Stimulated activated CD8-positive, alpha-beta memory T cell treated with anti-CD3 and anti-CD28 coated beads, Interleukin-4, amount 100 ng/mL, for 48 hours (primary cell): ENCODE measurements around the gene ZNF469.
"Not testable (repeated sequence)": the region's sequence is repeated elsewhere in the genome, so short reads cannot be mapped to it uniquely, and the experiment has no call there.

Experiments used
- DNase-seq: peaks from one replicate; pipeline ENCODE4 v3.0.0-alpha.2; 2020

ZNF469 gene

DNA sequence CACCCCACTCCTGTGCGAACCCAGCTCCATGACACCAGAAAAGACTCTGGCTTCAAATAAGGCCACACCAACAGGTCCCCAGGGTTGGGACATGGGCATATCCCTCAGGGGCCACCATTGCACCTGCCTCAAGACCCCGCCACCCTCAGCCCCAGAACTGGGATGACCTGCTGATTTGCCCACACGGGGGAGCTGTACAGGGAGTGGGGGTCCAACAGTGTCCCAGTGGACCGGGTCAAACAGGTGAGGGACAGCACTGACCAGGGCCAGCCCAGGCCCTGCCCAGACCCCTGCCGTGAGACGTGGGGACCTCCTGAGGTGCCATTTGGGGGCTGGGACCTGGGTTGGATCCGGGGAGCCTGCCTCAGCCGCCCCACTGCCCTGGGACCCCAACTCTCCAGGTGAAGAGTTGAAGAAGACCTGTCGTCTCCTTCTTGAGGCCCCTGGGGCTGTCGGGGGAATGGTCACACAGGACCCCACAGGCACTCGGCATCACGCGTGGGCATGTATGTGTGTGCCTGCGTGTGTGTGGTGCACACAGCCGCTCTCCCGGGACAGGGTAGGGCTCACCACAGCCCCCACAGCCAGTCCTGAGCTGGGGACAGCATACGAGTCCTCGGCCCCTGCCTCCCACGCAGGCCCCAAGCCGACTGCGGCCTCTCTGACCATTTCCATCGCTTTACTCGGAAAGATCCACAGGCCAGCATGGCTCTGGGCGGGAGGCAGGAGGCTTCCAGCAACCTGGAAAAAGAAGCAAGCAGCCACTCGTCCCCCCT is 34.2 kb upstream of the ZNF469 start:
- no peak for DNase-seq

DNA sequence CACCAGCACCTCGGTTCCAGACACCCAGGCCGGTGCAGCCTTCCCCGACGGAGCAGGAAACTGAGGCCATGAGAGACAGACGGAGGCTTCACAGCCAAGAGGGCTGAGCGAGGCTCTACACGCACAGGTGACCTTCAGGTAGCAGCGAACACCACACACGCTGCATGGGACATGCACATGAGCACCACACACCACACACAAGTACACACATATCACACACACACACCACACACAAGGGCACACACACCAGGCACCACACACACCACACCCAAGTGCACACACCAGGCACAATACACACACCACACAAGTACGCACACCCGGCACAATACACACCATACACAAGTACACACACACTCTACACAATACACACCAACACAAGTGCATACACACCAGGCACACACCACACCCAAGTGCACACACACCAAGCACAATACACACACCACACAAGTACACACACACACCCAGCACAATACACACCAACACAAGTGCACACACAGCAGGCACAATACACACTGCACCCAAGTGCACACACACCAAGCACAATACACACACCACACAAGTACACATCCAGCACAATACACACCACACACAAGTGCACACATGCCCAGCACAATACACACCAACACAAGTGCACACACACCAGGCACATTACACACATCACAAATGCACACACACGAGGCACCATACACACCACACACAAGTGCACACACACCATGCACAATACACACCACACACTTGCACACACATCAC is 33.4 kb upstream of the ZNF469 start:
- DNase-seq: no peak

DNA sequence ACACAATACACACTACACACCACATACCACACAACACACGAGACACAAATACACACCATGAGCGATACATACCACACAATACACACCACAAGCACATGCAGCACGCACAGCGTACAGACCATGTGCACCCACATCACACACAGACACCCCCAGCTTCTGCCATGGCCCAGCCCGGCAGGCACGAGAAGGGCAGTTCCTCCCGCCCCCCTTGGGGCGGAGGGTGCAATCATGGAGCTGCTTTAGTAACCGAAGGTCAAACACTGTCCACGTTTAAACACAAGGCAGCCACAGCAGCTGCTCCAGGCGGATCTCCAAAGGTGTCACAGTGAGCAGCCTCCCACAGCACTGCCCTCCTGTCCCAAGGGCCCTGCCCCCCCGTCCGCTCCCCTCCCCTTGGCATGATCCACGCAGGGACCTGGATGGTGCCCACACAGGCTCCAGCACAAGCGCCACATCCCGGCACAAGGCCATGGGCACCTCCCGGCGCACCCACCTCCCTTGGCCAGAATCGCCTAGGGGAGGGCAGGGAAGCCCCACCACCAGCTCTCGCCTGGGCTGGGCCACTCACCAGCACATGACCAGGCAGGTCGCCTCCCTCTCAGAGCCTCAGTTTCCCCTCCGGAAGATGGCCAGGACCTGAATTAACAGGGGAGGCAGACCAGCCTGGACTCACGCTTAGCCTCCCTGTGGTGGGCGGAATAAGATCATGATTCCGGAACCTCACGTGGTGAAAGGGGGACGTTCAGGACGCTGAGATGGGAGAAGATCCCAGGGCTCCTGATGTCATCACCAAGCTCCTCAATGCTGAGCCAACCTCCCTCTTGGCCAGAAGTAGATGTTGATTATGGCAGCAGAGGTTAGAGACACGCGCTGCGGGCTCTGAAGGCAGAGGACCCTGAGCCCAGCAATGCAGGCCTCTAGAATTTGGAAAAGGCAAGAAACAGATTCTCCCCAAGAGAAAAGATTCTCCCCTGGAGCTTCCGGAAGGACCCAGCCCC is 32.6 kb upstream of the ZNF469 start:
- no peak for DNase-seq

DNA sequence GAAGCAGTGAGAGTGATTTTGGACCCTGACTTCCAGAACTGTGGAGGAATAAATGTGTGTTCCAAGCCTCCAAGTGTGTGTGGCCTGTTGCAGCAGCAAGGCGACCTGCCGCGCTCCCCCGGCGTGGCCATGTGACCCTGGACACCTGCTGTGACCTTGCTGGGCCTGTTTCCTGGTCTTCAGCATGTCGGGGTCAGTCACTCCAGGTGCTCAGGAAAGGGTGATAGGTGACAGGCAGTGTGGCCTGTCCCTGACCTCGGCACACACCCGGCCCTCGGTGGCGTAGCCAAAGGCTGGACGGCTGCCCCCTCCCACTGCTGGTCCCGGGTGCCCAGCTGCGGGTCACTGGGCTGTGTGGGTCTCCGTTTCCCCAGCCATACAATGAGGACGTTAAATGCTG is 31.8 kb upstream of the ZNF469 start:
- no peak for DNase-seq

DNA sequence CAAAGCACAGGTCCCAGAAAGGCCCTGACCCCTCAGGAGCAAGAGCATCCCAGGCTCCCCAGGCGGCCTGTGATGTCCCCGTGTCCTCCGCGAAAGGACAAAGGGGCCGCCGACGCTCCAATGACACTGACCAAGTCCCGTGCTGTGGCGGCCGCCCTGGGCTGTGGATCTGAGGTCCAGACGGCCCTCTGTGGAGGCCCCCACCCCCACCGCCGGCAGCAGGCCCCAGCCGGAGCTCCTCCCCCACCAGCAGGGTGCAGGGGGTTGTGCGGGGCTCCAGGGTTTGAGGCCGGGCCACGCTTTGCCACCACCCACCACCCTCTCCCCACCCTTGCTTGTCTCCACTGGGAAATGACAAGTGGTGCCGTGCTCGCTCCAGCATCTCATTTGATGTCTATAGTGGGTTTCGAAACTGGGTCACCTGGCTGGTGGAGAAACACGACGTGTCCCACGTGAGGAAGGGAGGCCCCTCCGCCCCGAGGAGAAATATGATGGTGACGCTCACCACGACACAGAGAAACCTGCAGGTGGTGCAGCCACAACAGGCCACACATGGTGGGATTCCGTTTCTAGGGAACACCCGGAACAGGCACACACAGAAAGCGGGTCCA is 31.2 kb upstream of the ZNF469 start:
- DNase-seq: no peak

DNA sequence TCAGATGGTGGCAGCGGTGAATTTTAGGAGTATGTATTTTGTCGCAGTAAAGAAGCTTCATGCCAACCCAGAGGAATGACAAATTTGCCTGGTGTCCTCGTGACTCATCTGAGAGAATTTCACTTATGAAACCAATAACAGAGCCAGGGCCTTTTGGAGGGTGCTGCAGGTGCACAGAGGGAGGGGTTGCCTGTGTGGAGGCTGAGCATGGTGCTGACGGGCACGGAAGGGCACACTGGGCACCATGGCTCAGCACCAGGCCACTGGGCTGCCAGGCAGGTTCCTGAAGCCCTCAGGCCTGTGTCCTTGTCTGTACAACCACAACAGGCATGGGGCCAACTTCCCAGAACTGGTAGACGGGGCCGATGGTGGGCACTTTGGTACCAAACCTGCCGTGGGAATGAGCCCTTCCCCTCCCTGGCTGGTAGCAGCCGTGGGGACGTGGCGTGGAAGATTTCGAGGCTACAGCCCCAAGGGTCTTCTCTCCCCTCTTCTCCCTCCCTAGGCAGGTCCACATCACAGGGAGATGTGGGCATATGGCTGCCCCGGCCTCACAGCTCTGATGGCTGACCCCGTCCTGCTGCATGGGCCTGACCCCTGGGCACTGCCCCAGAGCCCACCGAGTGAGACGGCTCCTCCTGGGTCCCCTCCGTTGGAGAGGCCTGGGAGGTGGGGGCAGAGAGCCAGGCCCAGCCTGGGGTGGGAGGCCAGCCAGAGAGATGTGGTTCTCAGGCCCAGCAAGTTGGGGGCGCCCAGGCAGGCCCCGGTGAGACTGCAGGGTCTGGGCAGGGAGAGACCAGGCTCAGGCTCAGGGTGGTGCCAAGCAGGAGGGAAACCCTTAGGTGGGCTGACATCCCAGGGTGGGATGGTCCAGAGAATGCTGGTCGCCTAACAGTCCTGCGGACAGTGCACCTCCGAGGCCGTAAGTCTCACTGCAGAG is 30.2 kb upstream of the ZNF469 start:
- DNase-seq: no peak

DNA sequence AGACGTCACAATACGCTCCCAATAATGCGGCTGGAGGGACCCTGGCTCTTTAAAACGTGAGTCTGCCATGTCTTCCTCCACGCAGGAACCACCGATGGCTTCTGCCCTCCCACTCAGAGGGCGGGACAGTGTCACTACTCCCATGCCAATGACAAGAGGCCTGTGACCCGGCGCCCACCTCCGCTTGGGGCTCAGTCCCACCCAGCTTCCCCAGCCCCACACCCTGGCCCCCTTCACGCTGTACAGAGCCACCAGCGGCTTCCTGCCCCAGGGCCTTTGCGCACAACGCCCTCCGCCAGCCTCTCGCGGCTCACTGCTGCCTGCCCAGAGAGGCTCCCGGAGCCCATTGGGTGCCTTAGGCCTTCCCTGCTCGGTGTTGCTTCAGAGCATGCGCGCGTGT is 29.5 kb upstream of the ZNF469 start:
- DNase-seq: no peak

DNA sequence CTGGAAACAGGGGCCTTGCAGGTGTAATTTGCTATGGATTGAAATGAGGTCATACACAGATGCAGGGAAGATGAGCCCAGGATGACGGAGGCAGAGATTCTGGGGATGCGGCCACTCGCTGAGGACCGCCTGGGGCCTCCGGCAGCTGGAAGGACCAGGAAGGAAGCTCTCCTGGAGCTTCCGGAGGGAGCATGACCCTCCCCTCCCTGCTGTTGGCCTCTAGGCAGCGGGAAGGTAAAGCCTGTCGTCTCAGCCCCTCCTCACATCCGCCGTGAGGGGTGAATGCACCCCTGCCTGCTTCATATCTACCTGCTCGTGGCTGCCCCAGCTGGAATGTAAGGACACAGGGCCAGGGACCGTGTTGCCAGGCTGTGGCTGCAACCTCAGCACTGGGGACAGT is 29.1 kb upstream of the ZNF469 start:
- no peak for DNase-seq

DNA sequence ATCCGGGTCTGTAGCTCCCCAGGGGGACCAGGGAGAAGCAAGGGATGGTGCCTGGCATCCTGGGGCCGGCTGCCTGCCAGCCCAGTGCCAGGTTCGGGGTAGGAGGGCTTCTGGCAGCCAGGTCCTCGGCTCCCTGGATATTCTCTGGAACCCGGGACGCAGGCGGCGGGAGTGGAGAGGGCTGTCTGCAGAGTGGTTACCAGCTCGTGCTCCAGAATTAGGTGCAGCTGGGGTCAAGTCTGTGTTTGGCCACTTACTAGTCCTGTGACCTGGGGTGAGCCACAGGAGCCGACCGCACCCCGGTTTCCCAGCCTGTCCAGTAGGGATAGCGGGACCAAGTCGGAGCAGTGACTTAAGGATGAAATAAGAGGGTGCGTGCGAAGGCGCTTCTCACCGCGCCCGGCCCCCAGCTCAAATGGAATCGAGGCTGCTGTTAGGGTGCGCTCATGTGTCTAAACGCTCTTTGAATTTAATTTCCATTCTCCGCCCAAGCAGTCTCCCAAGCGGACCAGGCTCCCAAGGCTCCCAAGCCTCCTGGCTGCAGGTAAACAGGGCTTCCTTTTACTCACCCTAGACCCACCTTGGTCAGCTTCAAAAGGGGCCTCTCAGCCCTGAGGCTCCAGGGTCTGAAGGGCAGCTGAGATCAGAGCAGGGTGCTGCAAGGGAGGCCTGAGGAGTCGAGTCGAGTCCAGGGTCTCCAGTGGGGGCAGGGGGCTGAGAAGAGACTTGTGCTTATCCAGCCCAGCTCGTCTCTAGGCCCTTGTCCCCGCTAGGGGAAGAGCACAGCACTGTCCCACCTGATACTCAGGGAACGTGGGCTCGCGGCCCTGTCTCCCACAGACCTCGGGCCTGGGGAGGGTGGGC is 28.3 kb upstream of the ZNF469 start:
- DNase-seq: no peak

DNA sequence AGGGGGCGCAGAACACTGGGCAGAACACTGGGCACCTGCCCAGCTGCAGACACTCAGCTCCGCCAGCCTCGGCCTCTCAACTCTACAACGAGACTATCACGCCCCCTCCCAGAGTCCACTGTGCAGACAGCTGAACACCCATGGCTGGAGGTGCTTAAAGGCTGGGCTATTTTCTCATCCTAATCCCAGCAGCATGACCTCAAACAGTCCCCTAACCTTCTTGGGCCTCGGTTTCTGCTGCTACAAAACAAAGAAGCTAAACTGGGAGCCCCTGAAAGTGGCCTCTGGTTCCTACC is 27.7 kb upstream of the ZNF469 start:
- DNase-seq: no peak

DNA sequence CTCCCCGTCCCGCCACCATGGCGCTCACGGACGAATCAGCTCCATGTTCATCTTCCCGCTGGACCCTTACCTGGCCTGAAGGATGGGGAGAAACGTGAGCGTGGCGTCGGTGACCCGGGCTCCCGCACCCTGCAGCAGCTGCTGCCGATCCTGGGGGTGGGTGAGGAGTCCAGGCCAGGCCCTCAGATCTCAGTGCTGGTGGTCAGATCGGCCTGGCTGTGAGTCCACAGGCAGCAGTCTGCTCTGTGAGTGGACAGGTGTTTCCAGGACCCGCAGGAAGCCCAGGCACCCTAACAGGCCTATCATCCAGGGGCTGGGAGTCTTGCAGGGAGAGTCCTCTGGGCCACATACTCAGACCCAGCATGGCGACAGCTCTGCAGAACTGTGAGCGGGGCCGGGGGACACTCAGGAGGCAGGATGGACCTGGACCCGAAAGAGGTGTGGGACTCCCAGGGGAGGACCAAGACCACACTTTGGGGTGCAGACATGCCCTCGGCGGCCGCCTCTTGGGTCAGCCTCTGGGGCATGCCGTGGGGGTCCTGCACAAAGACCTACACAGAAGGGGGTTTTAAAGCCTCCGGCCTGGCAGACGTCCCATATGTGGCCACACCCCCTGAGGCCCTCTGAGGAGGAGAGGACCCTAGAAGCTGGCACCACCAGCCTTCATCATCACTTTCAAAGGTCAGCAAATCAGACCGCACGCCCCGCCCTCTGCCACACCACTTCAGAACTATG is 27.2 kb upstream of the ZNF469 start:
- DNase-seq: no peak

DNA sequence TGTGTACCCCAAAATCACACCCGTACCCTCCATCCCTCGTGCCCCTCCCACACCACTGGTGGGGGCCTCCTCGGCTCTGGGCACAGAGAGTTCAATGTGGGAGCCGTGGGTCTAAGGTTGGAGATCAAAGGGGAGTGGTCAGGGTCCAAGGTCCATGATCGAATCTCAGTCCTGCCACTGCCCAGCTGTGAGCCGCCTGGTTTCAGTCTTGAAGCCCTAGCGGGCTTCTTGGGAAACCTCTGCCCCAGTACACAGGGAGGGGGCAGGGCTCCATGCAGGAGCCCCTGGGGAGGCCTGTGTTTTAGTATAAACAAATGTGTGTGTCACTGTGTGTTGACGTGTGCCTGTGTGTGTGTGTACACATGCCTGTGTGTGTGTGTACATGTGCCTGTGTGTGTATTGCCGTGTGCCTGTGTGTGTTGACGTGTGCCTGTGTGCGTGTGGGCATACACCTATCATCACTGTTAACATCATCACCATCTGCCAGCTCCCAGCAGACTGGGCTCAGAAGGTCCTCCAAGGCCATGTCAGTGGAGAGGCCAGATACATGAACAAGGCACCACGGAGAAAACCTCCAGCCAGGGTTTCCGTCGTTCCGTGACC is 26.5 kb upstream of the ZNF469 start:
- no peak for DNase-seq

DNA sequence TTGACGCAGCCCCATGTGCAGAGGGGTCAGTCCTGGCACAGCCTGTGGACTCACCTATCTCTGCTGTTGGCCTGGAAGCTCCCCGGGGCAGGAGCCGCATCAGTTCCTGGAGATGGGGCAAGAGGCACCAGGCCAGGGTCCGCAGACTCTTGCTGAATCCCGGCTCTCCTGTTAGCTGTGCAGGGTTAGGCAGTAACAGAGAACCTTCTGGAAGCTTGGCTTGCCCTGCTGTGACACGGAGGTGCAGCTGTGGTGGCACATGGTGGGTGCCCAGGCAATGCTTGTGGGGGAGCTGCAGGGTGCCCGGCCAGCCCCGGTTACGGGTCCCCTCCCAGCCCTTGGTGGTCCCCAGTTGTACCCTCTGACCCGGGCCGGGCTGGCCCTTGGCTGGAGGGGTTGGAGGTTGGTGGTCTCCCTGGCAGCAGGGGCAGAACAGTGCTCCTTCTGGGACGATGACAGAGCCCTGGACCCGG is 26.0 kb upstream of the ZNF469 start:
- DNase-seq: no peak

DNA sequence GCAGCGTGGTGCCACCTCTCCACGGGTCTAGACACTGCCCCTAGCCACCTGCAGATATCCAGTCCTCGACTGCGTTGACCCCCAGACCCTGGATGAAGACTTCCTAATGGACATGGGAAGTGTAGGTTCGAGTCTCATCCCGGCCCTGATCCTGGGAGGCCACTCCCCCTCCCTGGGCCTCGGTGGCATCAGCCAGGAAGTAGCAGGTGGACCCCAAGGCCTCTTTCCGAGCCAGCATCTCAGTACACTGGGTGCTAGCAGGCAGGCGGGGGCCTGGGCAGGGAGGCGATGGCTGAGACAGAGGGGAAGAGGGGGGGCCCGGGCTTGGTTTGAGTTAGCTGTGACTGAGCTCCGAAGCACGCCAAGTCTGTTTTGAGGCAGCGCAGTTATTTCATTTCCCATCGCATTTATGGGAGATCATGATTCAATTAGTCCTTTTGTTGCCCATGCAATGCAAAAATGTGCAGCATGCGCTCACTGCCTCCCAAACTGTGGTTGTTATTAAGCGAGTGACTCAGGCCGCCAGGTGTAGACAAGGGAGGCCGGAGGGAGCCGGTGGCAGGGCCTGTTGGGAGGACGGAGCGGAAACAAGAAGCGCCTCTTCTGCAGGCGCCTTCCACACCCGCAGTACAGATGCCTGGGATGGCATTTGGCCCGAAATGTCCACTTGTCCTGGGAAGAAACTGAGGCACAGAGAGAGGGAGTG is 25.3 kb upstream of the ZNF469 start:
- DNase-seq: no peak

DNA sequence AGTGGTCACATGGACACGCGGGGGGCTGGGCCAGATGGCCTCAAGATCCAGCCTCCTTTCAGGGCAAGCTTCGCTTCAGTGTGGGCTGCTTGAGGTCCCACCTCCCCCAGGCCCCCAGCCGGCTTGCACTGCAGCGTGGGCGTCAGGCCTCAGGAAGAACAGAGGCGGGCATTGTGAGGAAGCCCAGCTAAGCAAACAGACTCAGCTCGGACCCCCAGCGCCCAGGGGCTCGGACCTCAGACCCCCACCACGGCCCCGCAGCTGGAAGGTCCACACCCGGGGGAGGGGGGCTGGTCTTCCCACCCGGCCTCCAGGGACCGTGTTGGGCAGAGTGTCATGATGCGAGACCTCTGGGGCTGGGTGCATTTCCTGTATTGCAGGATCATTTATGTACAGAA is 24.7 kb upstream of the ZNF469 start:
- no peak for DNase-seq

DNA sequence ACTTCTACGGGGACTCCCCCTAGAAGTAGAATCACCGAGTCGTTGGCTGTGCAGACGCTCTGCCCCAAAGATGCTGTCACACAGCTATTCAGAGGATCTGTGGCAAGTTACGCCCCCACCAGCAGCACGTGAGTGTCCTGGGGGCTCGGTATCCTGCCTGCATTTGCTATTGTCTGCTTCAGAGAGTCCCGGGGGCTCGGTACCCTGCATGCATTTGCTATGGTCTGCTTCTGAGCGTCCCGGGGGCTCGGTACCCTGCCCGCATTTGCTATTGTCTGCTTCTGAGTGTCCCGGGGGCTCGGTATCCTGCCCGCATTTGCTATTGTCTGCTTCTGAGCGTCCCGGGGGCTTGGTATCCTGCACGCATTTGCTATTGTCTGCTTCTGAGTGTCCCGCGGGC is 23.8 kb upstream of the ZNF469 start:
- DNase-seq: no peak

DNA sequence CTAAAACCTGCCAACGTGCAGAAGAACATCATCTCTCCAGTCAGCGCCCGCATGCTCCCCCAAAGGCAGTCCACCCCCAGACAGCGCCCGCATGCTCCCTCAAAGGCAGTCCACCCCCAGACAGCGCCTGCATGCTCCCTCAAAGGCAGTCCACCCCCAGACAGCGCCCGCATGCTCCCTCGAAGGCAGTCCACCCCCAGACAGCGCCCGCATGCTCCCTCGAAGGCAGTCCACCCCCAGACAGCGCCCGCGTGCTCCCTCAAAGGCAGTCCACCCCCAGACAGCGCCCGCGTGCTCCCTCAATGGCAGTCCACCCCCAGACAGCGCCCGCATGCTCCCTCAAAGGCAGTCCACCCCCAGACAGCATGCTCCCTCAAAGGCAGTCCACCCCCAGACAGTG is 22.4 kb upstream of the ZNF469 start:
- DNase-seq: not testable (repeated sequence)

DNA sequence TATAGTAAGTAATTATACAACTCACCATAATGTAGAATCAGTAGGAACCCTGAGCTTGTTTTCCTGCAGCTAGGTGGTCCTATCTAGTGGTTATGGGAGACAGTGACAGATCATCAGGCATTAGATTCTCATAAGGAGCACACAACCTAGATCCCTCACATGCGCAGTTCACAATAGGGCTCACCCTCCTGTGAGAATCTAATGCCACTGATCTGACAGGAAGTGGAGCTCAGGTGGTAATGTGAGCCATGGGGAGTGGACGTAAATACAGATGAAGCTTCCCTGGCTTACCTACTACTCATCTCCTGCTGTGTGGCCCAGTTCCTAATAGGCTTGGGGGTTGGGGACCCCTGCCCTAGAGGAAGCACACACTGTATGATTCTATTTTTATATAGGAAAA is 21.8 kb upstream of the ZNF469 start:
- no peak for DNase-seq

DNA sequence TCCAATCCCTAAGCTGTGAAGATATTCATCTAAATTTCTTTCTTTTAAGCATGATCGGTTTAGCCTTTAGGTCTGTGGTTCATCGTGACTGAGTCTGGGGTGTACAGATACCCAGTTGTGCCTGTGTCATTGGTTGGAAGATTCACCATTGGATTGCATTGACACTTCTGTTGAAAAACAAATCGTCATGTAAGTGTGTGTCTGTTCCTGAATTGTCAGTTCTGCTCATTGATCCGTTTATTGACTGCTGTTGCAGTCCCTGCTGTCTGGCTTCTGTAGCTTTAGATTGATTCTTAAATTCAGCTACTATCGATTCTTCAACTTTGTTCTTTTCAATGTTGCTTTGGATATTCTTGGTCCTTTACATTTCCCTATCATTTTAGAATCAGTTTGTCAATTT is 21.0 kb upstream of the ZNF469 start:
- no peak for DNase-seq
